Sigmoid colon (tissue), 4 donors: Measurements from ENCODE around the gene NDUFB11.

ENCODE experiments used
- CTCF ChIP-seq, 4 experiments: fragments of 450-650 bp in 3 of 4; fragments of 200-600 bp in 1 of 4; IDR thresholded peaks; one replicate each; pipeline ENCODE4 v1.5.1; 2016 to 2019; ENCODE audit warnings: antibody characterized with exemption in 4 of 4, mild to moderate bottlenecking in 3 of 4, moderate library complexity in 2 of 4
- POLR2AphosphoS5 ChIP-seq, 4 donors: sonication (generic); formaldehyde crosslinking; IDR thresholded peaks; one replicate each; pipeline ENCODE4 v1.6.1; 2017; ENCODE audit warnings: antibody characterized with exemption in 4 of 4

GRCh38 chrX:47166126-47166525, 21.6 kb upstream of the NDUFB11 start:
- TF ChIP-seq CTCF (IDR thresholded peaks at IDR 0.05) (no peak), POLR2AphosphoS5 (IDR thresholded peaks at IDR 0.05) (no peak)
